Measurements from ENCODE around the gene SLC37A1.
"Not testable (repeated sequence)": the region's sequence is repeated elsewhere in the genome, so short reads cannot be mapped to it uniquely, and the experiment has no call there.

Gene SLC37A1

GRCh38 chr21:42614811-42615351 is 101.2 kb downstream of the SLC37A1 start:
- peak; percentile 50 to 56 (median 54) for DNase-seq (ENCODE audit: low read depth in 2 of 3, low spot score in 1 of 3)

- DNase-seq (ENCODE audit: low read depth in 2 of 3, low spot score in 1 of 3) = not testable (repeated sequence)
Measured at GRCh38 chr21:42615377-42615776, 101.7 kb downstream of the SLC37A1 start.

GRCh38 chr21:42615924-42616323 is 102.3 kb downstream of the SLC37A1 start:
- DNase-seq (ENCODE audit: low read depth in 2 of 3, low spot score in 1 of 3) = no peak

- no peak for DNase-seq (ENCODE audit: low read depth in 2 of 3, low spot score in 1 of 3)
Measured at GRCh38 chr21:42616446-42616845, 102.8 kb downstream of the SLC37A1 start.

GRCh38 chr21:42616941-42617340 is 103.3 kb downstream of the SLC37A1 start:
- no peak for DNase-seq (ENCODE audit: low read depth in 2 of 3, low spot score in 1 of 3)

GRCh38 chr21:42617486-42617885 is 103.8 kb downstream of the SLC37A1 start:
- DNase-seq (ENCODE audit: low read depth in 2 of 3, low spot score in 1 of 3) = no peak

- DNase-seq (ENCODE audit: low read depth in 2 of 3, low spot score in 1 of 3) = no peak
Measured at GRCh38 chr21:42618707-42619102, 105.1 kb downstream of the SLC37A1 start.

- DNase-seq (ENCODE audit: low read depth in 2 of 3, low spot score in 1 of 3) = no peak
Measured at GRCh38 chr21:42619166-42619565, 105.5 kb downstream of the SLC37A1 start.

GRCh38 chr21:42619841-42620240 is 106.2 kb downstream of the SLC37A1 start:
- DNase-seq (ENCODE audit: low read depth in 2 of 3, low spot score in 1 of 3) = no peak

- no peak for DNase-seq (ENCODE audit: low read depth in 2 of 3, low spot score in 1 of 3)
Measured at GRCh38 chr21:42621166-42621818, 107.6 kb downstream of the SLC37A1 start.

- no peak for DNase-seq (ENCODE audit: low read depth in 2 of 3, low spot score in 1 of 3)
Measured at GRCh38 chr21:42621819-42622177, 108.1 kb downstream of the SLC37A1 start.

- no peak for DNase-seq (ENCODE audit: low read depth in 2 of 3, low spot score in 1 of 3)
Measured at GRCh38 chr21:42622284-42622683, 108.6 kb downstream of the SLC37A1 start.

- DNase-seq (ENCODE audit: low read depth in 2 of 3, low spot score in 1 of 3) = no peak
Measured at GRCh38 chr21:42623694-42624093, 110.0 kb downstream of the SLC37A1 start.

GRCh38 chr21:42624095-42624790 is 110.6 kb downstream of the SLC37A1 start:
- DNase-seq (ENCODE audit: low read depth in 2 of 3, low spot score in 1 of 3) = no peak

GRCh38 chr21:42624936-42625335 is 111.3 kb downstream of the SLC37A1 start:
- DNase-seq (ENCODE audit: low read depth in 2 of 3, low spot score in 1 of 3) = no peak

- DNase-seq (ENCODE audit: low read depth in 2 of 3, low spot score in 1 of 3) = no peak
Measured at GRCh38 chr21:42626171-42626570, 112.5 kb downstream of the SLC37A1 start.

GRCh38 chr21:42627527-42628289 is 114.1 kb downstream of the SLC37A1 start:
- no peak for DNase-seq (ENCODE audit: low read depth in 2 of 3, low spot score in 1 of 3)

GRCh38 chr21:42628466-42629061 is 114.9 kb downstream of the SLC37A1 start:
- DNase-seq (ENCODE audit: low read depth in 2 of 3, low spot score in 1 of 3) = not testable (repeated sequence)

GRCh38 chr21:42629933-42630589 is 116.4 kb downstream of the SLC37A1 start:
- no peak for DNase-seq (ENCODE audit: low read depth in 2 of 3, low spot score in 1 of 3)

GRCh38 chr21:42630626-42631025 is 117.0 kb downstream of the SLC37A1 start:
- no peak for DNase-seq (ENCODE audit: low read depth in 2 of 3, low spot score in 1 of 3)

Data from stimulated activated CD4-positive, alpha-beta T cell treated with anti-CD3 and anti-CD28 coated beads, Interleukin-12 subunit alpha, Interleukin-12 subunit beta, amount 100 ng/mL, for 48 hours (primary cell).